Measurements from ENCODE around the gene VCPKMT.

Gene VCPKMT

DNA sequence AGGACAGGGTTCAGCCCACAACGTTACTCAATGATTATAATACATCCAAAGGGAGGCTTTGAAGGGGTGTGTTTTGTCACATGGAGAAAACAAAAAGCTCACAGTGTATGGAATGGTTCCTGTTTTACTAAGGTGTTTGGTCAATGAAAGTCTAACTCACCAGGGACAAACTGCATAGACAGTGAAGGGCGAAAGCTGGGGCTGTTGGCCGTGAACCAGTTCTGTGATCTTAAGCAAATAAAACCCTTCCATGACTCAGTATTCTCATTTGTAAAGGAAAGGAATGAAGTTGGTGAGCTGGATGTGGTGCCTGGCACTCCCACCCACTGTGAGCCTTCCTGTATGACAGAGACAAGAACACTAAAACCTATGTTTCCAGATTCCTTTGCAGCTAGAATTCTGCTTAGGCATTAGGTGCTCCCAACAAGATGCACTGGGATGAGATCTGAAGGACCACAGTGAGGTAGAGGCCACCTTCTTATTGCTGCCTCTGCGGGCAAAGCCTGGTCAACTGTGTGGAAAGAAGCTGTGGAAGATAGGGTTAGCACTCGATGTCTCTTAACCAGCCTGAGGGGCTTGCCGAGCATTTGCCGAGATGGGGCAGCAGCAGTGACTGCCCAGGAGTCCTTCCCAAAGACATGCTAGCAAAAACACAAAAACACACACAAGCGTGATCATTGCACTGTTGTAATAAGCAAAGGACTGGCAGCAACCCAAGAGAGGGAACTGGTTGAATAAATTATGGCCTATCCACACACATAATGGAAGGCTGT is 48.5 kb downstream of the VCPKMT start:
- DNase-seq (ENCODE audit: low read depth in 2 of 2): no peak

- DNase-seq (ENCODE audit: low read depth in 2 of 2): no peak
These were observed 50.8 kb downstream of the VCPKMT start for GRCh38 chr14:50065583-50065982.

DNA sequence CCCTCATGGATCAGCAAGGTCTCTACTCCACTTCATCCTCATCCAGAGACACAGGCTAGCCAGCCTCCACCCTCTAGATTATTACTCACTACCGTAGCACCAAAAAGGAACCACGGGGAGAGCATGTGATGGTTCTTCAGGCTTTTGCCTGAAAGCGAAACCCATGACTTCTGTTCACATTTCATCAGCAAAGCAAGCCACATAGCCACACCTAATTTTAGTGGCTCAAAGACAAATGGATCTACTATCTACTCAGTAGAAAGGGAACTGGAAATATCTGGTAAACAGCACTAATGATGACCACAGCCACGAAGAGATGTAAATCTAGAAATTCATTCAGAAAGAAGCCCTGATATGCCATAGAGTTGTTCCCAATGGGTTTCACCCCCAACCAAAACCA is 51.4 kb downstream of the VCPKMT start:
- DNase-seq (ENCODE audit: low read depth in 2 of 2): no peak

DNA sequence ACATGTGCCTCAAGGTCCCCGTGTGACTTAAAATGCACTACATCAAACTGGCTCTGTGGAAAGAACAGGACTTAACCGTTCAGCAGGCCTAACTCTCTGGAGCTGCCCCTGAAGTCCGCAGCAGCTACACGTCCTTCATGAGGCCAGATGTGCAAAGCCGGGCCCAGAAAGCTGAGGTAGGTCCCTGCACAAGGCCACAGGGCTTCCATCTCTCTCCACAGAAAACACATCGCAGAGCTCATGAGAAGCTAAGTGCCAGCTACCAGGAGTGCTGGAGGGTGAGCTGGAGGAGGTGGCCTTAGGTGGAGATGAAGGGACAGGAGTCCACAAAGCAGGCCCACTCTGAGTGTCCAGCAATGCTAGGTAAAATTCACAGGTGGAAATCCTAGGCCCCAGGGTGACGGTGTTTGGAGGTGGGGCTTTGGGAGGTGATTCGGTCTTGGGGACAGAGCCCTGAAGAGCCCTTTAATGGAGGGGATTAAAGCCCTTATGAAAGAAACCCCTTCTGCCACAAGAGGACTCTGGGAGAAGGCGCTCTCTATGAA is 52.4 kb downstream of the VCPKMT start:
- no peak for DNase-seq (ENCODE audit: low read depth in 2 of 2)

DNA sequence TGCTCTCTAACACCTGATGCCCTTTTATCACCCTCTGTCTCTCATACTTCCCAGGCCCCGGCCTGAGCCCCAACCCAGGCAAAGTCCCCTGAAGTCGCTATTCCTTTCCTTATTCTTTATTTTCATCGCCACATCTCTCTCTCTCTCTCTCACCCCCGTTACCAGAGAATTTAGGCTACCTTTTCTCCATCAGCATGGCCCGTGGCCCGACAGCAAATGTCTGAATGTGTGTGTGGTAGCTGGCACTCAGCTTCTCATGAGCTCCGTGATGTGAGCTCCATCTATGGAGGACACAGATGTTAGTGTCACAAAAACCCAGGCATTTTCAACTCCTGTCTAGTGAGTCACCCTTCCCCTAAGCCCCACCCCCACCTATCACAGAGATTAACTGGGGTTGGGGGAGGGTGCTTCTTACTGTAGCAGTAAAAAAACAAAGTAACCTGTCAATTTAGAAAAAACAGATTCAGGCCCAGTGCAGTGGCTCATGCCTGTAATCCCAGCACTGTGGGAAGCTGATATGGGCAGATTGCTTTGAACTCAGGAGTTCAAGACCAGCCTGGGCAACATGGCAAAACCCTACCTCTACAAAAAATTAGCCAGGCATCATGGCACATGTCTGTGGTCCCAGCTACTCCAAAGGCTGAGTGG is 53.8 kb downstream of the VCPKMT start:
- peak in 1 of 2 donors; percentile 67 for DNase-seq (ENCODE audit: low read depth in 2 of 2)

DNA sequence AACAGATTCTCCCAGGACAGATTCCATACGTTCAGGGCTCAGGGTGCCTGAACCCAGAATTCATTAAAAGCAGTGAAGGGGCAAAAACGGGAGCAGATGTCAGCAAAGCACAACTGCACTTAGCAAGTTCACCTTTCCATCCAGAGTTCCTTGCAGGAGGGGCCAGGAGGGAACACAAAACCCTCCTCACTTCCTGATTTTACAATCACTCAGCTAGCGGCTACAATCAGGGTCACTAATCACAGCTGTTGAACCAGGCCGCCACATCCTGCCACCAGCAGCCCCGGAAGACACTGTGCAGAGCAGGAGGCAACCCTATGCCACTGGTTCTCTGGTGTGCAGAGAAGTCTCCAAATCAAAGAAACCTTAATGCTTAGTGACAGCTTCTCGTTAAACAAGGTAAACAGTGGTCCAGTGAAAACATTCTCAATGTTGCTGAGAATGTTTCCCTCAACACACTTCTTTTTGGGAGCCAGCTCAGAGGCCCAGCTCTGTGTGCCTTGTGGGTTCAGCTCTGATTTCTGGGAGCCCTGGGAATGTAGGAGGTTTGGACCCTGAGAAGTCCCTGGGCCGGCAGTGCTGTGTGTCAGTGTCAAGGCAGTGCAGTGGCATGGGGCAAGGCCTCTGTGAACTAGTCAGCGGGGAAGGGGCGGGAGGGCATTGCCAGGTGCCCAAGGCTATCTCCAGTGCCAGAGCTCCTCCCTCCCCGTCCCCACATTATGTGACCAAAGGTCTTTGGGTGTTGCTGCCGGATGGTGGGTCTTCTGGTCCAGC is 54.5 kb downstream of the VCPKMT start:
- no peak for DNase-seq (ENCODE audit: low read depth in 2 of 2)

- DNase-seq (ENCODE audit: low read depth in 2 of 2): no peak
These were observed 55.3 kb downstream of the VCPKMT start for GRCh38 chr14:50060871-50061663.

DNA sequence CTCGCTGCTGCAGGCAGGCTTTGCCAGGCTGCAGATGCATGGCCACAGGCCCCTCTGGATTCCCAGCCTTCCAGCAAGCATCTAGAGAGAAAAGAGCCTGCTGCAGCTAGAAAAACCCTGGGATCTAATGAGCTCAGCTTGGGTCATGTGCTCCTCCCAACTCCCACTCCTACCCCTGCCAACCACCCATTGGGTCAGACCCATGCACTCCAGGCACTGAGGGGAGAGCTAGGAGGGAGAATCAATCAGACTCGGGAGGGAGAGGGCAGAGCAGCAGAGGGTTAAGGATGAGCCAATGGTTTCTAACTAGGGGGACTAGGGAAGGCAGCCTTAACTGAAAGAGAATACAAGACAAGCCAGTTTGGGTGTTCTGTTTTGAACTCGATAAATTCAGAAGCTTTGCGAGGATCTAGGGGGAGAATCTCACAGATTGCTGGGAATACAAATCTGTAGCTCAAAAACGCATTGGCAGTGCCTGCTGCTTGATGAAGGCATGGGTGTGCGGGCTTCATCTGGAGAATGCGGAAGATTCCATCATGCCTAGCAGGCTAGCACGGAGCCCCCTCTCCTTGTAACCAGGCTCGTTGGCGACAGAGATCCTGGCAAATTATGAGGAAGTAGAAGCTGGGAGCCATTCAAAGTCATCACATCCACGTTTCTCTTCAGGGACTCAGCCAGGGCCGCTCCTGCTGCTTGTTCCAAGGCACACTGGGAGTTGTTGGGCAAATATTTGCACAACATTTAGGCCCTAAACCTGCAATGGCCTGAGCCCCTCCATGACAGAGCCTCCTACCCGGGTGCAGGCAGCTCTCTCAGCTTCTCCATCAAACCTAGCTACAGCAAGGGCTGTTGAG is 56.4 kb downstream of the VCPKMT start:
- no peak for DNase-seq (ENCODE audit: low read depth in 2 of 2)
